DMS153 (cell line): ENCODE results near the gene MEMO1.

Experiments
- DNase-seq: peaks from one replicate; lab custom pipeline; 2025; lab: John Stamatoyannopoulos, UW

MEMO1 gene

DNA sequence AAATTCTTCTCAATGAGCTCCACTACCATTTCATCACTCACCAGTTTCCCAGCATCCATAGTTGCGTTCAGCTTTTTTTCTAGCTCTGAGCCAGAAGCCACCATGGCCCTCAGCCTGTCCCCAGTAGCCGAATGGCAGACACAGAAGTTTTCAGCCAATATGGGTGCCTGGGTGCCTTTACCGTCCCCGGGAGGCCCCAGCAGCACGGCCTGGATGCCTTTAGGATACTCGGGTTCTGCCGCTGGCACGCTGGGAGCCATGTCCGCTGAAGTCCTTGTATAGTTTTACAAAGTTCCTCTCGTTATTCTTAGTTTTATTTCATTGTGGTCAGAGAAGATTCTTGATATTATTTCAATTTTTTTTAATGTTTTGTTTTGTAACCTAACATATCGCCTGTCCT lies 187.2 kb downstream of the MEMO1 start:
- DNase-seq: no peak

DNA sequence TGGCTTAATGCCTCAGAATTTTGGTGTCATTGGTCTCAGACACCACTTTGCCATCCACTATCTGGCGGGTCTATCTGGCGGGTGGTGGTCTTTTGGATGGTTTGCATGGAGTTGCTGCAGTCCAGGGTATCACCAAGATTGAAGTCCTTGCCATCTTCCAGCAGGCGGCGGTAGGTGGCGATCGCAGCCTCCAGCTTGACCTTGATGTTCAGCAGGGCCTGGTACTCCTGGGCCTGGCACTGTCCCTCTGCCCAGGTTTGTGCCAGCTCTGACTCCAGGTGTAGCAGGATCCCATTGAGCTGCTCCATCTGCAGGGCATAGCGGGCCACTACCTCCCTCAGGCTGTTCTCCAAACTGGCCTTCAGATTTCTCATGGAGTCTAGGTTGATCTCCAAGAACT lies 188.2 kb downstream of the MEMO1 start:
- no peak for DNase-seq
